Left lobe of liver (tissue), 2 donors: ENCODE data around the gene HTT. TPM values are rescaled to one million over a fixed set of nuclear protein-coding genes. Genes with fewer than 3 reads are reported as not detected.
A peak's percentile ranks its signal among the peaks of the same experiment; 100 is the strongest.

Source experiments
- ATAC-seq: fragments of 200-7000 bp; cut with Tn5 transposase; one replicate; pipeline ENCODE4 v1.9.1; 2020; ENCODE audit warnings: mild to moderate bottlenecking, moderate library complexity
- DNase-seq: peaks from one replicate; pipeline ENCODE4 v3.0.0-alpha.2; 2020; ENCODE audit warnings: low spot score
- total RNA-seq: library from RNA; stranded (reverse); gene quantifications from one replicate; pipeline ENCODE4 v1.2.1, GENCODE V29; 2021
- donor health status: DM: no; HTN: no; CAD: no; lungs with moderate emphysema.
- donor health status: DM: no; HTN: yes; CAD: no.

HTT gene
- total RNA-seq, 1 donor from 2014 or later = 25.1 TPM

DNA sequence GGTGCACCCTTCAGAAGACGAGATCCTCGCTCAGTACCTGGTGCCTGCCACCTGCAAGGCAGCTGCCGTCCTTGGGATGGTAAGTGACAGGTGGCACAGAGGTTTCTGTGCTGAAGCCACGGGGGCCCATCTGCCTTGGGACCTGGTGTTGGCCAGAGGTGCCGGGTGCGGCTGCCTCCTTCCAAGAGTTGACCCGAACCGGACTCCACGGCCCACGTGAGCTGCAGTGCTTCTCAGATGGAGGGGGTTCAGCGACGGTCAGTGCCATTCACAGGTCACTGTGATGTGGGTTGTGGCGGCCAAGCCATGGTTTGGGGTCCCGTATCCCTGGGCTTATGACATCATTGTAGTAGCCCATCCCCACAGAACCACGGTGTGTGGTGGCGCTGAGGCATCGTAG lies 155.5 kb downstream of the HTT start:
- no peak for ATAC-seq
- no peak for DNase-seq

GRCh38 chr4:3231471-3231870 lies 157.0 kb downstream of the HTT start:
- ATAC-seq (no peak), DNase-seq (no peak)

DNA sequence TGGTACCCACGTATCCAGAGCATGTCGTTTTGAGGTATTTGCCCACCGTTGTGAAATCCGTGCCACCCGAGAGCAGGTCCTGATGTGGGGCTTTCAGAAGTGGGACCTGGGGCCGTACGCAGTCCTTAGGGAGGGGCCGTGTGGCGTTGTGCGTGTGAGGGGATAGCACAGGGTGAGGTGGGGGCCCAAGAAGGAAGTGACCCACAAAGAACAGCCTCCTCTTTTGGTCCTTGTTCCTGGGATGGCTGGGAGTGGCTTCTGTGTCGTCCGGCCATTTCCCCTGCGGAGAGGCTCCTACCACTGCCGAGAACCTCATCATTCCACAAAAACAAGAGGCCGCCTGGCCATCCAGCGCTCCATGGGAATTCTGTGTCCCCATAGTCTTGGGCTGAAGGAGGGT lies 157.5 kb downstream of the HTT start:
- no peak for DNase-seq
- ATAC-seq = no peak

GRCh38 chr4:3232871-3233271 lies 158.4 kb downstream of the HTT start:
- no peak for DNase-seq
- no peak for ATAC-seq

DNA sequence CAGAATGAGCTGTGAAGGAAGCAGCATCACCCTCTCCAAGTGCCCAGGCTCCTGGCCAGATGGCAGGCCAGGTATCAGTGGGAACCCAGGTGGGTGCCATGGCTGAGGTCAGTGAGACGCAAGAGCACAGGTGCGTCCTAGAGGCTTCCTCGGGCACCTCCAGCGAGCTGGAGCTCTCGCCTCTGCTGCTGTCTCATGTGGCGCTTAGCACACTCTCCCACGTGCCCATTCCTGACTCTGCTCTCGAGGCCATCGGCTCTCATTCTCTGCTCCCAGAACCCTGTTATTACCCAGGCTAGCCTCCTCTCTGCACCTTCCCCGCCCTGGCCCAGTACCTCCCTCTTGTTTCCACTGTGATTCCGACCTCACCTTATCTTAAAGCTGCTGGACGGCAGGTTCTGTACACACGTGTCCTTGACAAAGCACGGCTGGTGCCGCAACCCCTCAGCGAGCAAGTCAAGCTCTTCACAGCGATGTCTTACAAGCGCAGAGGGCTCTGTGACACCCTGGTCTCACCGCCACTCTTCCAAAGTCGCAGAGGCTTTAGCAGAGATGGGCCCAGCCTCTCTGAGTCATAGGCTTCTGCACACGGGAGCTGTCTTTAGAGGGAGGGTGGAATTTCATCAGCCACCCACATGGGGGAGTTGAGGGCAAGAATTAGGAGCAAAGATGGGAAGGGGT lies 159.1 kb downstream of the HTT start:
- DNase-seq = no peak

GRCh38 chr4:3234171-3235029 lies 159.9 kb downstream of the HTT start:
- ATAC-seq = peak; percentile 12
- no peak for DNase-seq

More for the DNA sequence above, 159.1 kb downstream of the HTT start:
- no peak for ATAC-seq

DNA sequence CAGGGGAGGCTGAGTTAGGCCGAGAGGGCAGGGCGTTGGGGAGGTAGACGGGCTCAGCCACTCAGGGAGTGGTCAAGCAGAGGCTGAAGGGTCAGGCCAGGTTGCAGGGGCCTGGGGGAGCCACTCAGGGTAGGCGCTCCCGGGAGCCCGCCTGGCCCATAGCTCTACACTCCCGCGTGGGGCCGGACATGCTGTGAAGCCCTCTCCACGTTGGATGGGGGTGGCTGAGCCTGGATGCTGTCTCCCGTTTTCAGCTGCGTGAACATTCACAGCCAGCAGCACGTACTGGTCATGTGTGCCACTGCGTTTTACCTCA lies 160.5 kb downstream of the HTT start:
- ATAC-seq (no peak), DNase-seq (no peak)

- DNase-seq (no peak), ATAC-seq (no peak)
Measured at GRCh38 chr4:3235581-3235980, 161.1 kb downstream of the HTT start.

DNA sequence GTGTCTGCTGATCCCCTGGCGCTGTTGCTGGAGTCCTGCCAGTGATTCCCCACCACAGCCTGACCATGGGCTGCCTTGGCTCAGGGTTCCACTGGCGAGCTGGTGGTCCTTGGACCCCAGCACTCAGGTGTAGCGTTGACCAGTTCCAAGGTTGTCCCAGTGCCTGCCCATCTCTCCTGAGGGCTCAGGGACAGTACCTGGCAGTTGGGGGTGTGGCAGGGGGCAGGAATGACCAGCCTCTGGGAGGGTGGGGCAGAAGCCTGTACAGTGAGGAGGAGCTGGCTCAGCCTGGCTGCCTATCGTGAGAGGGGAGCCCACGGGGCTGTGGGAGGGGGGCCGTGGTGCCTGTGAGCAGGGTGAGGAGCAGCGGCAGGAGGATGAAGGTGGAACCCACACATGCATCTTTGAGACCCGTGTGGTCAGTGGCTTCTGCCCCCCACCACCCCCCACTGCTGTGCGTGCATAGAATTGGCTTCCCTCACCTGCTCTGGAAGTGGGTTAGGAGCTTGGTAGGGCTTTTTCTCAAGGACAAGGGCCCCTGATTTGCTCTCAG lies 161.9 kb downstream of the HTT start:
- no peak for DNase-seq
- ATAC-seq = no peak

DNA sequence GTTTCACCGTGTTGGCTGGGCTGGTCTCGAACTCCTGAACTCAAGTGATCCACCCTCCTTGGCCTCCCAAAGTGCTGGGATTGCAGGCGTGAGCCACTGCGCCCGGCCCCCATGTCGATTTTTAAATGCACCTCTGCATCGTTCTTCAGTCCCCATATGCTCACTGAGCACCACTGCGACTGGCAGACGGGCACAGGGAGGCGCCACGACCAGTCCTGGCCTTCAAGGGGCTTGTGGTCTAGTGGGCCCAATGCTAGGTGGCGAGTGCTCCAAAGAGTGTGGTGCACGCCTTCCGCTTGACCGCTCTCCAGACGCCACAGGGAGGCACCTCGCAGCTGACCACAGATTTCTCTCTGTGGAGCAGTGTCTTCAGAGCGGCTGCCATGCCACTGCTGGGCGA lies 162.8 kb downstream of the HTT start:
- ATAC-seq (no peak), DNase-seq (no peak)

DNA sequence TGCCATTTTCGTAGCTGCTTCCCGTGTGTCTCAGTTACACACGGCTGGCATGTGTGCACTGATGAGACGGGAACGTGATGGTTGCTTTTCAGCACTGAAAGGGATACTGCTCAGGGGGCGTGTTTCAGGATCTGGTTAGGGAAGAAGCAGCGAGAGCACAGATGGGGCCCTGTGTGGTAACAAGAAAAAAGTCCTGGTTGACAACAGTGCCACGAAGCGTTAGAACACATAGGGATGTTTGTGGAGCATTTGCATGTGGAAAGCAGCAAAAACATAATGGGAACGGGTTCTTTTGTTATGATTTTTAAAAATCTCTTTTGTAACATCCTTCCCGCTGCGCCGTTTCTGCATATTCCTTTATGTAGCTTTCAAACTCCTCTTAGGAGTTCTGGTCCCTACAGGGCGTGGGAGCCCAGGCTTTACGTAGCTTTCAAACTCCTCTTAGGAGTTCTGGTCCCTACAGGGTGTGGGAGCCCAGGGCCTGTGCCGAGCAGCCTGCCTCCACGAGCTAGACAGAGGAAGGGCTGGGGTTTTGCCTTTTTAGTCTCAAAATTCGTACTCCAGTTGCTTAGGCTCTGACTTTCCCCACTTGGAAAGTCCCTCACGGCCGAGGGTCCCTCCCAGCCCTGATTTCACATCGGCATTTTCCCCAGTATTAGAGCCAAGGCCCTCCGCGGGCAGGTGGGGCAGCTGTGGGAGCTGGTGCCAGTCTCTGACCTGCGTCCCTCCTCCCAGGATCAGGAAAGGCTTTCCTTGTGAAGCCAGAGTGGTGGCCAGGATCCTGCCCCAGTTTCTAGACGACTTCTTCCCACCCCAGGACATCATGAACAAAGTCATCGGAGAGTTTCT lies 163.5 kb downstream of the HTT start:
- DNase-seq = no peak
- no peak for ATAC-seq

- ATAC-seq = no peak
- no peak for DNase-seq
Measured at GRCh38 chr4:3238721-3239120, 164.2 kb downstream of the HTT start.

GRCh38 chr4:3239303-3239702 lies 164.8 kb downstream of the HTT start:
- ATAC-seq (no peak), DNase-seq (no peak)

GRCh38 chr4:3239998-3240920 lies 165.8 kb downstream of the HTT start:
- ATAC-seq (no peak), DNase-seq (no peak)

GRCh38 chr4:3240936-3241522 lies 166.5 kb downstream of the HTT start:
- ATAC-seq = no peak
- DNase-seq = no peak

- ATAC-seq (no peak), DNase-seq (no peak)
Measured at GRCh38 chr4:3241898-3242524, 167.5 kb downstream of the HTT start.

DNA sequence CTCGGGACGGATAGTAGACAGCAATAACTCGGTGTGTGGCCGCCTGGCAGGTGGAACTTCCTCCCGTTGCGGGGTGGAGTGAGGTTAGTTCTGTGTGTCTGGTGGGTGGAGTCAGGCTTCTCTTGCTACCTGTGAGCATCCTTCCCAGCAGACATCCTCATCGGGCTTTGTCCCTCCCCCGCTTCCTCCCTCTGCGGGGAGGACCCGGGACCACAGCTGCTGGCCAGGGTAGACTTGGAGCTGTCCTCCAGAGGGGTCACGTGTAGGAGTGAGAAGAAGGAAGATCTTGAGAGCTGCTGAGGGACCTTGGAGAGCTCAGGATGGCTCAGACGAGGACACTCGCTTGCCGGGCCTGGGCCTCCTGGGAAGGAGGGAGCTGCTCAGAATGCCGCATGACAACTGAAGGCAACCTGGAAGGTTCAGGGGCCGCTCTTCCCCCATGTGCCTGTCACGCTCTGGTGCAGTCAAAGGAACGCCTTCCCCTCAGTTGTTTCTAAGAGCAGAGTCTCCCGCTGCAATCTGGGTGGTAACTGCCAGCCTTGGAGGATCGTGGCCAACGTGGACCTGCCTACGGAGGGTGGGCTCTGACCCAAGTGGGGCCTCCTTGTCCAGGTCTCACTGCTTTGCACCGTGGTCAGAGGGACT lies 168.8 kb downstream of the HTT start:
- ATAC-seq (no peak), DNase-seq (no peak)

- DNase-seq = no peak
- ATAC-seq = no peak
Measured at GRCh38 chr4:3244002-3244401, 169.5 kb downstream of the HTT start.

DNA sequence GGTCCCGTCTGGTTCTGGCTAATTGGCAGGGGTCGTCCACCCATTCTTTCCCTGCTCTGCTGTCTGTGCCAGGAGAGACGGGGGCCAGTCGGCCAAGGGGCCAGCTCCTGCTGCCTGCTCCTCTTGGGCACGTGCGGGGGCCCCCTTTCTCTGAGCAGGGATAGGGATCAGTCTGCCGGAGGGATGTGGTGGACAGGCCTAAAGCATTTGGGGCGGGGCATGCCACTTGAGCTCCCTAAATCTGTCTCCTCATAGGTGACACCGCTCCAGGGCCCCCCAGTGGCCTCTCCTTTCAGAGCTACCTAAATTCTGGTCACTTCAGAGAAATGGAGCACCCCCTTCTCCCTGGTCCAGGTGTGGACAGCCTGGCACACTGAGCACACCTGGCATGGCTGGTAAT lies 170.3 kb downstream of the HTT start:
- DNase-seq (no peak), ATAC-seq (no peak)
